K562 (cell line): ENCODE data around the gene ARL14EP. TPM values are rescaled to one million over a fixed set of nuclear protein-coding genes. Genes with fewer than 3 reads are reported as not detected.

Source experiments
- ATAC-seq: fragments of 200-7000 bp; cut with Tn5 transposase; 3 replicates; pipeline ENCODE4 v1.9.1; 2020; ENCODE audit warnings: moderate library complexity
- BruUV-seq: library from RNA; stranded (reverse); fragments of 400-500 nt; replicated peaks from 2 replicates; lab custom pipeline; 2021; lab: Mats Ljungman, UMichigan
- CTCF ChIA-PET: fragments of 300-600 bp; formaldehyde crosslinking; extraction: SDS; loops from one replicate; lab custom pipeline; 2021; ENCODE audit warnings: low intra/inter-chr PET ratio; lab: Yijun Ruan, JAX
- POLR2A ChIA-PET: fragments of 300-600, 350-650 bp; sonication (Branson Sonifier 250); formaldehyde crosslinking; extraction: SDS; loops from one replicate; lab custom pipeline; 2021; ENCODE audit warnings: antibody characterized with exemption, inconsistent platforms; lab: Yijun Ruan, JAX
- DNase-seq, 4 experiments: peaks; one replicate each; pipeline versions ENCODE4 v3.0.0 to v3.0.0-alpha.2; 2011 to 2018; ENCODE audit warnings: low spot score in 3 of 4, mixed read lengths in 3 of 4; ENCODE audit errors: extremely low read depth in 1 of 4
- FAIRE-seq: peaks from 2 replicates; lab custom pipeline; 2011; peaks lifted over from hg19 to GRCh38; lab: Jason Lieb, UNC
- H2AFZ ChIP-seq: 2 replicates; pipeline ENCODE4 v1.6.0; 2011; ENCODE audit warnings: low read depth, low read length, control low read depth, inconsistent platforms
- H3K27ac ChIP-seq: fragments of 200-600 bp; 3 replicates; pipeline ENCODE4 v1.8.0; 2011; ENCODE audit warnings: low read depth, mild to moderate bottlenecking, control low read depth, inconsistent platforms, low read length, moderate library complexity, mixed read lengths; ENCODE audit errors: extremely low read depth
- H3K27me3 ChIP-seq, 2 experiments: fragments of 300-600 bp in 1 of 2; 2 replicates in 1 of 2; 3 replicates in 1 of 2; pipeline versions ENCODE4 v1.6.0 to v1.8.0; 2011; ENCODE audit warnings: inconsistent platforms in 2 of 2, low read length in 2 of 2, mild to moderate bottlenecking in 1 of 2, mixed read lengths in 1 of 2, moderate library complexity in 1 of 2; ENCODE audit not compliant: control insufficient read depth in 2 of 2, insufficient read depth in 2 of 2
- H3K36me3 ChIP-seq: fragments of 300-600 bp; 3 replicates; pipeline ENCODE4 v1.8.0; 2011; ENCODE audit warnings: mild to moderate bottlenecking, low read length, inconsistent platforms; ENCODE audit not compliant: control insufficient read depth, insufficient read depth
- H3K4me1 ChIP-seq, 2 experiments: fragments of 200-600 bp in 1 of 2; replicated peaks in 1 of 2; 2 replicates in 1 of 2; 3 replicates in 1 of 2; pipeline versions ENCODE4 v1.5.1 to v1.8.0; 2011; ENCODE audit warnings: inconsistent platforms in 2 of 2, low read length in 2 of 2, mild to moderate bottlenecking in 1 of 2, mixed read lengths in 1 of 2, moderate library complexity in 1 of 2; ENCODE audit not compliant: control insufficient read depth in 2 of 2, insufficient read depth in 2 of 2
- H3K4me2 ChIP-seq: 2 replicates; pipeline ENCODE4 v1.6.1; 2011; ENCODE audit warnings: low read length, control low read depth, inconsistent platforms, mixed read lengths; ENCODE audit not compliant: insufficient read depth
- H3K4me3 ChIP-seq: fragments of 200-600 bp; sonication (generic), shearing (Covaris generic); 2 replicates; pipeline ENCODE4 v1.5.1; 2016; ENCODE audit warnings: control low read depth, inconsistent platforms
- H3K79me2 ChIP-seq: fragments of 200-600 bp; 3 replicates; pipeline ENCODE4 v1.8.0; 2011; ENCODE audit warnings: low read length, inconsistent platforms; ENCODE audit not compliant: control insufficient read depth, insufficient read depth
- H3K9ac ChIP-seq, 2 experiments: 2 replicates each; pipeline versions ENCODE4 v1.6.0 to v1.6.1; 2011; ENCODE audit warnings: low read depth in 2 of 2, low read length in 2 of 2, control low read depth in 1 of 2, inconsistent platforms in 1 of 2, mild to moderate bottlenecking in 1 of 2, mixed read lengths in 1 of 2; ENCODE audit not compliant: insufficient read depth in 1 of 2
- H3K9me1 ChIP-seq: one replicate; pipeline ENCODE4 v1.6.0; 2011; ENCODE audit warnings: inconsistent platforms, mild to moderate bottlenecking, low read length, moderate library complexity; ENCODE audit not compliant: control insufficient read depth, insufficient read depth
- H3K9me3 ChIP-seq: replicated peaks from 2 replicates; pipeline ENCODE4 v1.5.1; 2011; ENCODE audit warnings: low read depth, low read length, inconsistent platforms; ENCODE audit not compliant: control insufficient read depth, insufficient read depth
- H4K20me1 ChIP-seq: replicated peaks from 2 replicates; pipeline ENCODE4 v1.6.1; 2011; ENCODE audit warnings: low read length, inconsistent platforms, mixed read lengths; ENCODE audit not compliant: control insufficient read depth, insufficient read depth
- JUND ChIP-seq, 2 experiments: IDR thresholded peaks; 2 replicates in 1 of 2; 3 replicates in 1 of 2; pipeline ENCODE4 v1.6.1; 2011; ENCODE audit warnings: borderline replicate concordance in 2 of 2, low read depth in 2 of 2, low read length in 2 of 2, improper control_type of control experiment in 1 of 2, missing biosample characterization in 1 of 2, missing genetic modification characterization in 1 of 2, missing genetic modification reagents in 1 of 2
- XRCC3 ChIP-seq: fragments of 450-650 bp; IDR thresholded peaks from 2 replicates; pipeline ENCODE4 v1.6.1; 2017; ENCODE audit warnings: mild to moderate bottlenecking, moderate library complexity
- WGBS: fragments of 100-300 bp; shearing (Covaris generic); methylation state at CpG from one replicate; pipeline ENCODE4 v1.1.6; 2016; ENCODE audit warnings: low coverage, mixed read lengths; ENCODE audit not compliant: insufficient coverage; ENCODE audit errors: missing lambda C conversion rate; 5-methylcytosine and 5-hydroxymethylcytosine counted together
- in situ Hi-C: fragments of 300-500 bp; cut with MboI; formaldehyde crosslinking; loops from 4 replicates; pipeline ENCODE4 v1.15.0; 2018; ENCODE audit warnings: inconsistent platforms, mixed read lengths
- intact Hi-C: fragments of 100-400 bp; cut with micrococcal nuclease; formaldehyde crosslinking; loops from 2 replicates; pipeline ENCODE4 v1.14.2; 2022
- polyA plus RNA-seq, 8 experiments: library from polyadenylated mRNA; depleted of rRNA in 4 of 8; stranded (reverse) in 5 of 8; unstranded in 3 of 8; fragments of >200 nt; fragmentation: Nextera tagmentation in 2 of 8; fragmentation: Illumina TruSeq in 1 of 8; extraction: Ambion mirVana in 2 of 8; extraction: Trizol in 1 of 8; gene quantifications; 2 replicates each; pipeline versions ENCODE4 v1.2.1 to v1.2.3, GENCODE V29; 2011 to 2014; ENCODE audit warnings: inconsistent platforms in 1 of 8, missing spikeins in 1 of 8
- total RNA-seq, 7 experiments: library from RNA; depleted of rRNA in 6 of 7; stranded (reverse); fragments of >200 nt in 6 of 7; fragmentation: Illumina TruSeq in 2 of 7; extraction: Trizol in 2 of 7; gene quantifications; 2 replicates each; pipeline versions ENCODE4 v1.2.1 to v1.2.3, GENCODE V29; 2011 to 2021; ENCODE audit warnings: low replicate concordance in 1 of 7
- TF ChIP-seq, protein P1 (sequence below): sonication (generic); formaldehyde crosslinking; IDR thresholded peaks from 2 replicates; pipeline ENCODE4 v1.8.0; 2022; ENCODE audit warnings: mild to moderate bottlenecking, missing genetic modification reagents, borderline replicate concordance
- TF ChIP-seq, protein P2 (sequence below): fragments of 450-650 bp; IDR thresholded peaks from 2 replicates; pipeline ENCODE4 v1.6.1; 2016; ENCODE audit warnings: borderline replicate concordance
- TF ChIP-seq, protein P3 (sequence below): fragments of 450-650 bp; IDR thresholded peaks from 2 replicates; pipeline ENCODE4 v1.6.1; 2016

Gene ARL14EP
- total and polyA plus RNA-seq, 9 of the 15 experiments (the other 6 are each of a cell fraction or from before 2014, with no cell fraction given), result 11.4 to 42.7 (median 25.9) TPM

DNA sequence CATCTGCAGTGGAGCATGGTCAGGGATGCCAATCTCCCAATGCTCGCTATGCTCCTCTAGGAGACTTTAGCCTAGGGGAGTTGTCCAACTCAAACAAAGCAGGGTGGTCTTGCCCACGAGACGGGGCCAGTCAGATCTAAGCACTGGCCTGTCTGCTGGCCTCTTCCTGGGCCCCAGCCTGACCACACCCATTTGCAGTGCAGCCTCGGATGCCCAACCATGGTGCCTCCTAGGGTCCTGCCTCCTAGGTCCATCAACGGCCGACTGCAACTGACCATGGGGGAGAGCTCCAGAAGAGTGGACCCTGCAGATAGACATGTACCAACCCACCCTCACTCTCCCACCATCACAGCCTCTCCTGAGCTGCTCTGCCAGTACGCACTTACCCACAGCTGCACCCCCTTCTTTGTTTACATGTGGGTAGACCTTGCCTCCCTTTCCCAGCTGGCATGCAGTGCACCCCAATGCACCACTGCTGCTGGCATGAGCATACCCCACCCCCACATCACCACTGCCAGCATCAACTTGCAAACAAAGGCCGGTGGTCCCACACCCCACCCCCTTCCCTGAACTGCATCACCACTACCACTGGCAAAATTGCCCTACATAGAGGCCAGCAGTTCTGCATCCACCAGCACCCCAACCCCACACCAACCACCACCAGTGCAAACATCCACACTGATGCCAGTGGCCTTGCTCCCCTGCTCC, 27.6 kb upstream of the ARL14EP start (continued):
- TF ChIP-seq, protein P1, sequence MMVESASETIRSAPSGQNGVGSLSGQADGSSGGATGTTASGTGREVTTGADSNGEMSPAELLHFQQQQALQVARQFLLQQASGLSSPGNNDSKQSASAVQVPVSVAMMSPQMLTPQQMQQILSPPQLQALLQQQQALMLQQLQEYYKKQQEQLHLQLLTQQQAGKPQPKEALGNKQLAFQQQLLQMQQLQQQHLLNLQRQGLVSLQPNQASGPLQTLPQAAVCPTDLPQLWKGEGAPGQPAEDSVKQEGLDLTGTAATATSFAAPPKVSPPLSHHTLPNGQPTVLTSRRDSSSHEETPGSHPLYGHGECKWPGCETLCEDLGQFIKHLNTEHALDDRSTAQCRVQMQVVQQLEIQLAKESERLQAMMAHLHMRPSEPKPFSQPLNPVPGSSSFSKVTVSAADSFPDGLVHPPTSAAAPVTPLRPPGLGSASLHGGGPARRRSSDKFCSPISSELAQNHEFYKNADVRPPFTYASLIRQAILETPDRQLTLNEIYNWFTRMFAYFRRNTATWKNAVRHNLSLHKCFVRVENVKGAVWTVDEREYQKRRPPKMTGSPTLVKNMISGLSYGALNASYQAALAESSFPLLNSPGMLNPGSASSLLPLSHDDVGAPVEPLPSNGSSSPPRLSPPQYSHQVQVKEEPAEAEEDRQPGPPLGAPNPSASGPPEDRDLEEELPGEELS (CRISPR knock-in tag), result no peak
- TF ChIP-seq XRCC3, result no peak

DNA sequence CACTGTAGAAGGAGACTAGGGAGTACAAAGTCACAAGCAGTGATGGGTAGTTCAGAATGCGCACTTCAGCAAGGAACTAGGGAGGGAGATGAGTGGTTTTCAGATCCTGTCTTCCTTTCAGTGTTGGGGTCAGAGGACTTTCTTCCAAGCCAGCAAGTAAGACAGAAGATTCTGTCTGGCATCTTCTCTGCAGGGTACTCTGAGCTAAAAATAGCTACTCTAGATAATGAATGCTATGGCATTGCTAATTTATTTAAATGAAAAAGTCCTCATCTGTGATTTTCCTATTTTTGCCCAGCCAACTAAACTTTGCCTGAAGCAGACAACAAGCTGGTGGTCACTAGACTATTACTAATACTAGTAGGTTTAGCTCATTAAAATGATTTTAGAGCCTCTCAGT, 18.3 kb upstream of the ARL14EP start:
- Histone ChIP-seq H3K4me1 (no peaks in the 10 kb centered on the region), H4K20me1 (no peaks in the 10 kb centered on the region), H3K27ac (no peak overlapping the region), H3K9me1 (no peaks in the 10 kb centered on the region), H3K9ac (no peak overlapping the region), H3K9me3 (no peaks in the 10 kb centered on the region), H3K4me3 (no peak overlapping the region), H3K36me3 (no peaks in the 10 kb centered on the region), H3K4me2 (no peak overlapping the region), H2AFZ (no peak overlapping the region), H3K27me3 (no peaks in the 10 kb centered on the region), H3K79me2 (no peaks in the 10 kb centered on the region)
- POLR2A ChIA-PET, result no interaction called here
- ATAC-seq (no peak), DNase-seq (no peak), FAIRE-seq (no peak)
- TF ChIP-seq JUND (IDR thresholded peaks at IDR 0.05; ENCODE audit: borderline replicate concordance, low read depth, low read length) (no peak), JUND (tag; IDR thresholded peaks at IDR 0.05; ENCODE audit: borderline replicate concordance, low read depth, low read length) (no peak)
- TF ChIP-seq, protein P2, sequence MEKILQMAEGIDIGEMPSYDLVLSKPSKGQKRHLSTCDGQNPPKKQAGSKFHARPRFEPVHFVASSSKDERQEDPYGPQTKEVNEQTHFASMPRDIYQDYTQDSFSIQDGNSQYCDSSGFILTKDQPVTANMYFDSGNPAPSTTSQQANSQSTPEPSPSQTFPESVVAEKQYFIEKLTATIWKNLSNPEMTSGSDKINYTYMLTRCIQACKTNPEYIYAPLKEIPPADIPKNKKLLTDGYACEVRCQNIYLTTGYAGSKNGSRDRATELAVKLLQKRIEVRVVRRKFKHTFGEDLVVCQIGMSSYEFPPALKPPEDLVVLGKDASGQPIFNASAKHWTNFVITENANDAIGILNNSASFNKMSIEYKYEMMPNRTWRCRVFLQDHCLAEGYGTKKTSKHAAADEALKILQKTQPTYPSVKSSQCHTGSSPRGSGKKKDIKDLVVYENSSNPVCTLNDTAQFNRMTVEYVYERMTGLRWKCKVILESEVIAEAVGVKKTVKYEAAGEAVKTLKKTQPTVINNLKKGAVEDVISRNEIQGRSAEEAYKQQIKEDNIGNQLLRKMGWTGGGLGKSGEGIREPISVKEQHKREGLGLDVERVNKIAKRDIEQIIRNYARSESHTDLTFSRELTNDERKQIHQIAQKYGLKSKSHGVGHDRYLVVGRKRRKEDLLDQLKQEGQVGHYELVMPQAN, result no peak
- TF ChIP-seq, protein P3, sequence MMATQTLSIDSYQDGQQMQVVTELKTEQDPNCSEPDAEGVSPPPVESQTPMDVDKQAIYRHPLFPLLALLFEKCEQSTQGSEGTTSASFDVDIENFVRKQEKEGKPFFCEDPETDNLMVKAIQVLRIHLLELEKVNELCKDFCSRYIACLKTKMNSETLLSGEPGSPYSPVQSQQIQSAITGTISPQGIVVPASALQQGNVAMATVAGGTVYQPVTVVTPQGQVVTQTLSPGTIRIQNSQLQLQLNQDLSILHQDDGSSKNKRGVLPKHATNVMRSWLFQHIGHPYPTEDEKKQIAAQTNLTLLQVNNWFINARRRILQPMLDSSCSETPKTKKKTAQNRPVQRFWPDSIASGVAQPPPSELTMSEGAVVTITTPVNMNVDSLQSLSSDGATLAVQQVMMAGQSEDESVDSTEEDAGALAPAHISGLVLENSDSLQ, result no peak
- CTCF ChIA-PET, result no interaction called here
- BruUV-seq, result no TSS peak
- intact Hi-C loops (no loop called here), in situ Hi-C loops (no loop called here)
- WGBS, result 0% methylated on average over 1 of the region's 1 CpG
